Posterior vena cava (tissue), 2 donors: ENCODE results near the gene TMEM59. TPM values are rescaled to one million over a fixed set of nuclear protein-coding genes. Genes with fewer than 3 reads are reported as not detected.
"Not testable (repeated sequence)": the region's sequence is repeated elsewhere in the genome, so short reads cannot be mapped to it uniquely, and the experiment has no call there.

Source experiments
- DNase-seq: peaks from one replicate; pipeline ENCODE4 v3.0.0-alpha.2; 2020; ENCODE audit warnings: low spot score
- intact Hi-C, 2 donors: fragments of 100-400 bp; cut with DNase I; formaldehyde crosslinking; loops; one replicate each; pipeline versions ENCODE4 v1.14.1 to v1.14.2; 2022 to 2023
- microRNA-seq, 2 donors: library from miRNA; unstranded; fragments of <30 nt; microRNA quantifications; one replicate each; pipeline ENCODE4 v1.2.0, GENCODE V29; 2020 to 2021; ENCODE audit warnings: borderline microRNAs expressed in 2 of 2
- total RNA-seq, 2 donors: library from RNA; stranded (reverse); fragmentation: NEBNext Ultra II Directional; extraction: Animal tissue kit (Norgen Biotek cat#: 25700); gene quantifications; one replicate each; pipeline ENCODE4 v1.2.1, GENCODE V29; 2021
- donor health status: DM: yes; HTN: yes; CAD: no.
- donor health status: DM: yes; HTN: yes; CAD: no.

Gene TMEM59
- total RNA-seq, 2 donors from 2014 or later: 248 to 383 TPM

DNA sequence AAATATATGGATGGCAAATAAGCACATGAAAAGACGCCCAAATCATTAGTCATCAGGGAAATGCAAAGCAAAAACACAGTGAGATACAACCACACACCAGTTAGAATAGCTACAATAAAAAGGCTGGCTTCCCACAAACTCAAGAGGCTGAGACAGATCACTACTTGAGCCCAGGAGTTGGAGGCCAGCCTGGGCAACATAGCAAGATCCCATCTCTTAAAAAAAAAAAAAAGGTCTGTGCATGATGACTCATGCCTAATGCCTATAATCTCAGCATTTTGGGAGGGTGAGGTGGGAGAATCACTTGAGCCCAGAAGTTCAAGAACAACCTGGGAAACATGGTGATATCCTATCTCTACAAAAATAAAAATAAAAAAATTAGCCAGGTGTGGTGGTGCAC is 54.8 kb downstream of the TMEM59 start:
- intact Hi-C loops: no loop called here
- no peak for DNase-seq

DNA sequence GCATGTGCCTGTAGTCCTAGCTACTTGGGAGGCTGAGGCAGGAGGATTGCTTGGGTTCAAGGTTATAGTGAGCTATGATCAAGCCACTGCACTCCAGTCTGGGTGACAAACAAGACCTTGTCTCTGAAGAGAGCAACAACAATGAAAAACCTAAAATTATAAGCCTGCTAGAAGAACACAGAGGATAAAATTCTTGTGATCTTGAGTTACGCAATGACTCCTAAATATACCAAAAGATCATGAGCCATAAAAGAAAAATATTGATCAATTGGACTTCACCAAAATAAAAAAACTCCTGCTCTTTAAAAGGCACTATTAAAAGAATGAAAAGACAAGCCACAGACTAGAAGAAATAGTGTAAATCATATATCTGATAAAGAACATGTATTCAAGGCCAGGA is 57.3 kb downstream of the TMEM59 start:
- intact Hi-C loops: no loop called here

DNA sequence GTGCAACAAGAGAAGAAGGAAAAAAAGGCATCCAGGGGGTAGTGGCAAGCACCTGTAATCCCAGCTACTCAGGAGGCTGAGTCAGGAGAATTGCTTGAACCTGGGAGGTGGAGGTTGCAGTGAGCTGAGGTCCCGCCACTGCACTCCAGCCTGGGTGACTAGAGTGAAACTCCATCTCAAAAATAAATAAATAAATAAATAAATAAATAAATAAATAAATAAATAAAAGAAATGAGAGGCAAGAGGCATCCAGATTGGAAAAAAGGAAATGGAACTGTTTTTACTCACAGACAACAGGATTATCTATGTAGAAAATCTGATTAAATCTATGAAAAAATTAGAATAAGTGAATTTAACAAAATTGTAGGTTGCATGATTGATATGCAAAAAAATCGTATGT is 58.5 kb downstream of the TMEM59 start:
- intact Hi-C loops, DNase-seq: not testable (repeated sequence)

More for the DNA sequence above, 57.3 kb downstream of the TMEM59 start:
- no peak for DNase-seq

DNA sequence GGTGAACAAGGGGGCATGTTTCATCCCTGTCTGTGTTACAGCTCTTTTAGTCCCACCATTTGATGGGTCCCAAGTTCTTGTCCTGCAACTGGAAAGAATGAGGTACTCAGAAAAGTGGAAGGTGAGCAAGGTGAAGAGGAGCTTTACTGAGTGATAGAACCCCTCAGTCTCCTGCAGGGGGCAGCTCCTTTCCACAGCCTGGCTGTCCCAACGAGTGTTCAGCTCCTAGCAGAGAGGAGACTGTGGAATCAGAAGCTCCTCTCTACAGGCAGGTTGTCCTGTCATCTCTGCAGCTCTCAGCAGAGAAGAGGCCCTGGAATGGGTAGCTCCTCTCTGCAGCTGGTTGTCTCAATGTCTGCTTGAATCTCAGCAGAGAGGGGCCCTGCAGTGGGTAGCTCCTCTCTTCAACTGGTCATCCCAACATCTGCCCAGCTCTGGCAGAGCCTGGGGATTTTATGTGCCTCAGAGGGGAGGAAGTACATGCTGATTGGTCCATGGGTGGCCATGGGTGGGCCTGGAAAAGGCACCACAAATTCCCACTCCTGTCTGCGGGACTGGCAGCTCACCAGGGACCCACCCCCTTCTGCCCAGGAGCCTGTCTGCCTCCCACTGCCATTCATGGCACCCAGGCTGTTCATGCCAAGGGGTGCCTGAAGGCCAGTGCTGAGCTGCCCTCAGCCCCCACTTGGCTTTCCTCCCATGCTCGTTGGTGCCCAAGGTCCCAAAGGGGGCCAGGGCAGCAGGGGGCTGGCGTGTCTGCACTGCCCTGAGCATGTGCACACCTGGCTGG is 60.7 kb downstream of the TMEM59 start:
- intact Hi-C loops: no loop called here

DNA sequence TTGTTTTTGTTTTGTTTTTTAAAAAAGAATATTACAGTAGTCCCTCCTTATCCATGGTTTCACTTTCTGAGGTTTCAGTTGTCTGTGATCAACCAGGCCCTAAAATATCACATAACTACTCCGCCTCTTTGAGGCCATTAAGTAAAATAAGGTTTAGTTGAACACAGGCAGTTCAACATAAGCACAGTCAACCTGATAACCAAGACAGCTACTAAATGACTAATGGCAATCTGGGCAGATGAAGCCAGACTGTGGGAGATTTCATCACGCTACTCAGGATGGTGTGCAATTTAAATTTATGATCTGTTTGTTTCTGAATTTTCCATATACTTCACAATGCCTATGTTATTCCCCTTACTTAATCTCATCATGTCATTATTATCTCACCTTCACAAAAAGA is 65.1 kb downstream of the TMEM59 start:
- no peak for DNase-seq

More for the DNA sequence above, 60.7 kb downstream of the TMEM59 start:
- no peak for DNase-seq

DNA sequence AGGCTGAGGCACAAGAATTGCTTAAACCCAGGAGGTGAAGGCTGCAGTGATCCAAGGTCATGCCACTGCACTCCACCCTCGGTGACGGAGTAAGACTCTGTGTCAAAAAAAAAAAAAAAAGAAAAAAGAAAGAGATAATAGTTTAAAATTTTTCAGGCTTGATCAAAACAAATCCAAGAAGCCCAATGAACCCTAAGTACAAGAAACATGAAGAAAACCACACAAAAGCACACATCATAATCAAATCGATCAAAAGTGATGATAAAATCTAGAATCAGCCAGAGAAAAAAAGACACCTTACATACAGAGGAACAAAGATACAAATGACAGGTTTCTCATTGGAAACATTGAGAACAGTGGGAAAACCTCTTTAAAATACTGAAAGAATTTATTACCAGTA is 66.5 kb downstream of the TMEM59 start:
- DNase-seq: no peak
- intact Hi-C loops: no loop called here

More for the DNA sequence above, 65.1 kb downstream of the TMEM59 start:
- intact Hi-C loops: no loop called here

DNA sequence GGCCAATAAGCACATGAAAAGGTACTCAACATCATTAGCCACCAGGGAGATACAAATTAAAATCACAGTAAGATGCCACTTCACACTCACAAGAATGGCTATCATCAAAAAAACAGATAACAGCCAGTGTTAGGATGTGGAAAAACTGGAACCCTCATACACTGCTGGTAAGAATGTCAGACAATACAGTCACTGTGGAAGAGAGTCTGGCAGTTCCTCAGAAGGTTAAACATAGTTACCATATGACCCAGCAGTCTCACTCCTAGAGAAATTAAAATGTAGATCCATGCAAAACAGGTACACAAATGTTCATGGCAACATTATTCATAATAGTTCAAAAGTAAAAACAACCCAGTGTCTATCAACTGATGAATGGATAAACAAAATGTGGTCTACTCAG is 68.3 kb downstream of the TMEM59 start:
- no peak for DNase-seq
- intact Hi-C loops: no loop called here

DNA sequence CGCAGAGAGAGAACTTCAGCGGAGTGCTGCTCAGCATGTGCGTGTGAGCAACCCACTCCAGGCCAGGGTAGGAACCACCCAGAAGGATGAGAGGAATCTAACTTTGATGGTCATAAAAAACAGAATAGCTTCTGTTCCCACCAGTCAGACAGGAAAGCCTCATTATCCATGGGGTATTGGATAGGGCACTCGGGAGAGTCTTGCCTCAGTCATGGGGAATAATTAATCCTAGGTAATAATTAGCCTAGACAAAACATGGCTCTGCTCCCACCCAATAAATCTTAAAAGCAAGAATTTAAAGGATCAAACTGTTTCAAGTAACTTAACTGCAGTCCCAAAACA is 70.3 kb downstream of the TMEM59 start:
- intact Hi-C loops: no loop called here
- DNase-seq: no peak

DNA sequence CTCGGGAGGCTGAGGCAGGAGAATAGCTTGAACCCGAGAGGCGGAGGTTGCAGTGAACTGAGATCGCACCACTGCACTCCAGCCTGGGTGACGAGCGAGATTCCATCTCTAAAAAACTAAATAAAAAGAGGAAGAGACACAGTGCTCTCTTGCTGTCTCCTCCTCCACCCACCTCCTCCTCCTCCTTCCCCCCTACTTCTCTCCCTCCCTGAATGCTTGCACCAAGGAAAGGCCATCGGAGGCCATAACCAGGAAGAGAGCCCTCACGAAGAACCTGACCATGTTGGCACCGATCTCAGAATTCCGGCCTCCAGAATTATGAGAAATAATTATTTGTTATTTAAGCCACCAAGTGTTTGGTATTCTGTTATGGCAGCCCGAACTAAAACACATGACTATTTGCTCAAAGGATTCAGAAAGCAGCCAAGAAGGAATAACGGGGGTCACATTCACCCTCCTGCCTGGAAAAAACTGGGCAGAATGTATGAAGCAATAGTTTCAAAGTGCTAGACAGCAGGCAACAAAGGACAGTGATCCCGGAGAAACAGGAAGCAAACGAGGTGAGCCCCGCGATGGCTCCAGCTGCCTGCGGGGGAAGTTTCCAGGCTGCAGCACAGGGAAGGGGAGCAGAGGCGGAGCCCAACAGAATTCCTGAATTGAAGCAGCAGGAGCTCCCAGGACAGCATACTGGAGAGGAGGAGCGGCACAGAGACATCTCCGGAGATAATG is 70.8 kb downstream of the TMEM59 start:
- intact Hi-C loops: no loop called here

DNA sequence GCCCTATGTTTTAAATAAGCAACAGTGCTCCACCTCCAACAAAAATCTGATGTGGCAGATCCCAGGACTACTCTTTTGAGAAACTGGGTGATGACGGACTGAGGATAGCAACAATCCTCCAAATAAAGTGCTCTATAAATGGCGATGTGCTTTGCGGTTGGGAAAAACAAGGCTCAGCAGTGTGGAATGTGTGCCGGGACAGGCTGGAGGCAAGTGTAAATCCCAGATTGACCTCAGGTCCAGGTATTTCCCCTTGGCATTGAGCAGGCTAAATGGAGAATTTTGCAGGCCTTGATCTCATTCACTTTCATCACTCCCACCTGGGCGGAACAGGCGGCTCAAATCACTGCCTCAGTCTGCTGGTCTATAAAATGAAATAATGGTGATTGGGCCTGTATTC is 71.8 kb downstream of the TMEM59 start:
- intact Hi-C loops: no loop called here
- no peak for DNase-seq

More for the DNA sequence above, 70.8 kb downstream of the TMEM59 start:
- peak; percentile 85 for DNase-seq

DNA sequence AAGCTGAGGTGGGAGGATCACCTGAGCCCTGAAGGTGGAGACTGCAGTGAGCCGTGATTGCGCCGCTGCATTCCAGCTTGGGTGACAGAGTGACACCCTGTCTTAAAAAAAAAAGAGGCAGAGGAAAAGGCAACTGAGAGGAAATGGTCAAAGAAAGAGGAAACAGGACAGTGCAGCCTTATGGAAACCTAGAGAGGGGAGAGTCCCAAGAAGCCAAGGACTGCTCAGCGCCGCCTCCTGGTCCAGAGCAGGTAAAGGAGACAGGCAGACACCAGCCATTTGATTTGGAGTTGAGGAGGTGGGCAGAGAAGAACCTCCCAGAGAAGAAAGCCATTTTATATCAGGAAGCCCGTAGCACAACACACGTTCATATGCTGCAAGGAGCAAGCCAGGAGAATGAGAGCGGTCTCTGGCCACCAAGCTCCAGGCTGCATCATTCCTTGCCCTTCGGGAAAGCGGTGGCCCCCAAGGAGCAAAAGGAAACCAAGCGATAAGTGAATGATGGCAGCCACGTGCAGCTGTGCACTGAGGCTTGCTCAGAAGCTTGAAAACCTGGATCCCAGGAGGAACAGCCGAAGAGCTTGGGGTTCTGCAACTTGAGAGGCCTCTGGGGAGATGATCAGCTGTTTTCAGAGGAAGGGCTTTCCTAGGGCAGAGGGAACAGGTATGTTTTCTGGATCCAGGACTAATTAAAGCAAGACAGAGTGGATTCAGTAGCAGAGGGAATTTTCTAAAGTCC is 73.1 kb downstream of the TMEM59 start:
- intact Hi-C loops: no loop called here
- no peak for DNase-seq

Small RNAs within 50 kb of the gene (microRNA-seq; reads per million reads assigned to microRNA genes)
- gene MIR4781: 0.52 to 0.97 reads per million in 2 donors

Other genes with a start within 250 kb of the TMEM59 start
- gene NDC1, start 214.9 kb downstream of the TMEM59 start, total RNA-seq: 1 to 10 TPM; 6.0 to 6.9 TPM
- 10 to 100 TPM; 13.8 to 15.1 TPM for gene YIPF1, start 163.4 kb downstream of the TMEM59 start, total RNA-seq
- gene DIO1, start 159.0 kb downstream of the TMEM59 start, total RNA-seq: not detected
- 10 to 100 TPM; 22.5 to 23.7 TPM for gene IFT25, start 107.5 kb downstream of the TMEM59 start, total RNA-seq
- 10 to 100 TPM; 14.2 to 17.9 TPM for gene LRRC42, start 106.9 kb downstream of the TMEM59 start, total RNA-seq
- not detected for gene LDLRAD1, start 35.0 kb downstream of the TMEM59 start, total RNA-seq
- 1 to 10 TPM; 4.4 to 5.7 TPM for gene TCEANC2, start 404 bp upstream of the TMEM59 start, total RNA-seq
- gene CDCP2, start 99.8 kb upstream of the TMEM59 start, total RNA-seq: under 1 TPM; 0.51 to 0.86 TPM
- gene CYB5RL, start 146.8 kb upstream of the TMEM59 start, total RNA-seq: 1 to 10 TPM; 5.0 to 6.7 TPM
- gene MRPL37, start 147.0 kb upstream of the TMEM59 start, total RNA-seq: 10 to 100 TPM; 40.9 to 41.9 TPM